ENCODE measurements around the gene SH3BP4. TPM values are rescaled to one million over a fixed set of nuclear protein-coding genes. Genes with fewer than 3 reads are reported as not detected.

SH3BP4 gene
- total and polyA plus RNA-seq, 2 of the 8 experiments (the other 6 are each of a cell fraction or from before 2014, with no cell fraction given): 28.3 to 35.4 TPM

DNA sequence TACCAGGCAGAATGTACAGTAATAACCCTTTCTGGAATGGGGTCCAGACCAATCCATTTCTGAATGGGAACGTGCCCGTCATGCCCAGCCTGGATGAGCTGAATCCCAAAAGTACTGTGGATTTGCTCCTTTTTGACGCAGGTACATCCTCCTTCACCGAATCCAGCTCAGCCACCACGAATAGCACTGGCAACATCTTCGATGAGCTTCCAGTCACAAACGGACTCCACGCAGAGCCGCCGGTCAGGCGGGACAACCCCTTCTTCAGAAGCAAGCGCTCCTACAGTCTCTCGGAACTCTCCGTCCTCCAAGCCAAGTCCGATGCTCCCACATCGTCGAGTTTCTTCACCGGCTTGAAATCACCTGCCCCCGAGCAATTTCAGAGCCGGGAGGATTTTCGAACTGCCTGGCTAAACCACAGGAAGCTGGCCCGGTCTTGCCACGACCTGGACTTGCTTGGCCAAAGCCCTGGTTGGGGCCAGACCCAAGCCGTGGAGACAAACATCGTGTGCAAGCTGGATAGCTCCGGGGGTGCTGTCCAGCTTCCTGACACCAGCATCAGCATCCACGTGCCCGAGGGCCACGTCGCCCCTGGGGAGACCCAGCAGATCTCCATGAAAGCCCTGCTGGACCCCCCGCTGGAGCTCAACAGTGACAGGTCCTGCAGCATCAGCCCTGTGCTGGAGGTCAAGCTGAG, 89.6 kb downstream of the SH3BP4 start:
- Histone ChIP-seq H3K27ac (ENCODE audit: low read depth, low read length) (no peak overlapping the region), H2BK12ac (ENCODE audit: low read depth, low read length) (no peak overlapping the region), H3K18ac (ENCODE audit: extremely low read depth, low read length) (no peak overlapping the region), H2AK5ac (ENCODE audit: low read depth, low read length) (no peak overlapping the region), H3K4me1 (replicated peaks in 1 of 4; ENCODE audit: control insufficient read depth in 3 of 4, insufficient read depth in 4 of 4, low read length in 3 of 4) (peaks cover 0 to 6% (median 2%) of the 10 kb centered on the region in 4 experiments; a peak in 3 of 7 replicates), H3K23ac (ENCODE audit: insufficient read length) (no peak overlapping the region), H4K20me1 (replicated peaks in 1 of 2; ENCODE audit: control insufficient read depth in 1 of 2, insufficient read depth in 2 of 2, low read length in 2 of 2) (peaks cover 6 to 9% of the 10 kb centered on the region in 2 experiments), H2BK5ac (ENCODE audit: low read depth, low read length) (no peak overlapping the region; the same call in 1 of the 2 replicates), H2BK15ac (ENCODE audit: low read length) (no peak overlapping the region), H4K8ac (ENCODE audit: extremely low read depth, insufficient read depth, low read length) (no peak overlapping the region), H3K36me3 (ENCODE audit: control insufficient read depth in 2 of 4, insufficient read depth in 4 of 4, low read length in 3 of 4) (peaks cover 23 to 50% (median 31%) of the 10 kb centered on the region in 4 experiments), H3K79me2 (ENCODE audit: control insufficient read depth in 1 of 2, insufficient read depth in 2 of 2, low read length in 2 of 2) (peaks cover 0 to 9% of the 10 kb centered on the region in 2 experiments; a peak in 1 of 4 replicates), H2BK20ac (ENCODE audit: low read length) (no peak overlapping the region), H3K27me3 (replicated peaks in 1 of 4; ENCODE audit: control insufficient read depth in 3 of 4, extremely low read depth in 1 of 4, insufficient read depth in 3 of 4, low read length in 3 of 4) (no peaks in the 10 kb centered on the region), H3K9me3 (ENCODE audit: insufficient read depth in 2 of 2, low read depth in 1 of 2, low read length in 1 of 2) (no peaks in the 10 kb centered on the region), H3K4ac (replicated peaks; ENCODE audit: insufficient read length, low read depth, low read length) (no peak overlapping the region), H3K56ac (replicated peaks; ENCODE audit: insufficient read length, low read depth, low read length) (no peak overlapping the region), H3K9ac (replicated peaks in 1 of 4; ENCODE audit: extremely low read depth in 1 of 4, low read depth in 3 of 4, low read length in 3 of 4) (no peak overlapping the region), H4K91ac (replicated peaks; ENCODE audit: insufficient read length, low read length) (no peak overlapping the region), H3K23me2 (ENCODE audit: low read depth, low read length) (no peaks in the 10 kb centered on the region), H3K79me1 (ENCODE audit: low read depth, low read length) (peaks cover 9% of the 10 kb centered on the region; the same call in 1 of the 2 replicates), H3K4me3 (ENCODE audit: extremely low read depth in 1 of 4, insufficient read depth in 2 of 4, low read depth in 3 of 4, low read length in 4 of 4) (no peak overlapping the region), H3K4me2 (ENCODE audit: insufficient read depth in 1 of 2, low read depth in 2 of 2, low read length in 2 of 2) (no peak overlapping the region), H2AFZ (ENCODE audit: low read length) (no peak overlapping the region), H3K14ac (ENCODE audit: insufficient read length) (no peak overlapping the region), H4K5ac (ENCODE audit: insufficient read length, low read depth, low read length) (no peak overlapping the region), H2BK120ac (replicated peaks; ENCODE audit: low read depth, low read length) (no peak overlapping the region)
- no peak for DNase-seq (ENCODE audit: low read depth in 1 of 2, low spot score in 2 of 2)
- WGBS, 2 experiments (ENCODE audit: extremely low coverage in 1 of 2, insufficient coverage in 1 of 2, insufficient read length in 1 of 2, insufficient replicate concordance in 2 of 2, low coverage in 1 of 2, low lambda C conversion rate in 2 of 2, missing lambda C conversion rate in 1 of 2): 93% methylated on average over 24 of the region's 31 CpGs; no CpG with 5 or more reads in 1 of the 2 experiments
- ChIA-PET POLR2A (ENCODE audit: partially characterized antibody) (interaction anchor here (0.6 kb wide), 1 partner anchor 243 kb away, joined by 3 read pairs; no protein-coding TSS in a partner anchor), CTCF (ENCODE audit: partially characterized antibody) (interaction anchor here (1.0 to 1.6 kb wide), 5 partner anchors 13 to 27 kb away, joined by 3 to 4 read pairs (median 3); no protein-coding TSS in a partner anchor)
- FAIRE-seq: no peak
- TF ChIP-seq SP4 (IDR thresholded peaks at IDR 0.05; ENCODE audit: low read length) (no peak), CEBPB (IDR thresholded peaks at IDR 0.05; ENCODE audit: low read depth, low read length) (no peak), POLR2AphosphoS5 (IDR thresholded peaks at IDR 0.05; ENCODE audit: low read depth, low read length) (no peak), TEAD4 (IDR thresholded peaks at IDR 0.05; ENCODE audit: low read depth, low read length) (no peak), RXRA (IDR thresholded peaks at IDR 0.05; ENCODE audit: insufficient read depth, low read depth, low read length) (no peak), BRCA1 (IDR thresholded peaks at IDR 0.05; ENCODE audit: low read depth, low read length) (no peak), CHD1 (IDR thresholded peaks at IDR 0.05; ENCODE audit: low read depth, low read length) (no peak), YY1 (IDR thresholded peaks at IDR 0.05; ENCODE audit: low read depth, low read length) (no peak), JUND (IDR thresholded peaks at IDR 0.05; ENCODE audit: low read length) (no peak), SRF (IDR thresholded peaks at IDR 0.05; ENCODE audit: low read depth, low read length) (no peak), SP1 (IDR thresholded peaks at IDR 0.05; ENCODE audit: low read depth, low read length) (no peak), GTF2F1 (IDR thresholded peaks at IDR 0.05; ENCODE audit: borderline replicate concordance, low read depth, low read length) (no peak), KDM5A (IDR thresholded peaks at IDR 0.05; ENCODE audit: low read length) (no peak), JUN (IDR thresholded peaks at IDR 0.05; ENCODE audit: low read depth, low read length) (no peak), CBX8 (IDR thresholded peaks at IDR 0.05; ENCODE audit: borderline replicate concordance, low read depth, low read length) (no peak)
